Measurements from ENCODE around the gene PSMA3.
"Not testable (repeated sequence)": the region's sequence is repeated elsewhere in the genome, so short reads cannot be mapped to it uniquely, and the experiment has no call there.

The PSMA3 gene

DNA sequence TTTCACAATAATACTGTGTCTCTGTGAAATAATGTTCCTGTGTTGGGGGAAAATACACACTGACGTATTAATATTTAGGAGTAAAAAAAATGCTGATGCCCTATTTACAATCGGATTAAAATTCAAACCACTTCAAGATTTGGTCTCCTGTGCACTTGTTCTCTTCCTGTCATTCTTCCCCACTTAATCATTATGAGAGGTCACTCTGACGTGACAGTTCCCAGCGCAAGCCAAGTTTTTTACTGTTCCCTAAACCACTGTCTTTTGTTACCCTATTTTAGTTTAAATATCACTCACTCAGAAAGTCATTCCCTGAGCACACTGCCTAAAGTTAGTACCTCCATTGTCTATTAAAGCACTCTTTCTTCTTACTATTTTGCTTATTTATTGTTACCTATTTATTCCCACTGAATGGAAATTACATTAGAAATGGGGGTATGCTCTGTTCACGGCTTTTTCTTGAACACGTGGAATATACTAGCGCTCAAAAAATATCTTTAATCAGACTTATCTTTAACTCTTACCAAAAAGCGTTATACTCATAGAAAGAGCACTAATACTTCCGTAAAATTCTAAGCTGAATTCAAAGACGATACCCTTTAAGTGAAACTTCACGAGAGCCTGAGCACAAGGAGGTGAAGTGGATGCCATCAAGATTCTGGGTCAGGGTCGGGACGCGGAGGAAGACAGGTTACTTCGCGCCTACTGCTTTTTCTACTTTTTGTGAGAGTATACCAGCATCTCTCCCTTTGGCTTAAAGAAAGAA lies 670 bp upstream of the PSMA3 start:
- peak overlapping the region; percentile 97 for H3K27ac Mint-ChIP-seq
- peaks cover 53% of the 10 kb centered on the region for H3K4me1 Mint-ChIP-seq (ENCODE audit: low read depth)
- peaks cover 22% of the 10 kb centered on the region for H3K36me3 Mint-ChIP-seq (ENCODE audit: low read depth)
- no peaks in the 10 kb centered on the region for H3K27me3 Mint-ChIP-seq
- H3K9me3 Mint-ChIP-seq = no peaks in the 10 kb centered on the region
- peak overlapping the region; percentile 93 for H3K4me3 Mint-ChIP-seq

DNA sequence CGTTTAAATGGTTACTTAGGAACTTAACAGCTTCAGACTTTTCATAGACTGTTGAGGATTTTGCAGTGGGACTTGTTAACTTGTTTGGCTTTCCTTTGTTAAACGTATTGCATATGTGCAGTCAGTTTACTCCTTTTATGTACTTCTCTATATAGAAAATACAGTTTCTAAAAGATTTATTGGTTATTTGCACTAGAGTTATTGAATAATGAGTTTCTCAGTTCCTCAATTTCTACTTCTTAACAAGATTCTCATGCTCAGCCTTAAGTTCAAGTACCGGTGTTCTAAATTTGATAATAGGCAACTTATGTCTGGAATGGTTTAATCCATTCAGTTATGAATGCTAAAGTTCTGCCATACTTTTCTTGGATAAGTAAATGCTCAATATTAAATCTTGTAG lies 919 bp downstream of the PSMA3 start:
- Mint-ChIP-seq H3K36me3 (ENCODE audit: low read depth) (peaks cover 28% of the 10 kb centered on the region), H3K4me1 (ENCODE audit: low read depth) (peaks cover 59% of the 10 kb centered on the region), H3K27ac (peak overlapping the region; percentile 97), H3K9me3 (no peaks in the 10 kb centered on the region), H3K27me3 (no peaks in the 10 kb centered on the region), H3K4me3 (peak overlapping the region; percentile 93)

DNA sequence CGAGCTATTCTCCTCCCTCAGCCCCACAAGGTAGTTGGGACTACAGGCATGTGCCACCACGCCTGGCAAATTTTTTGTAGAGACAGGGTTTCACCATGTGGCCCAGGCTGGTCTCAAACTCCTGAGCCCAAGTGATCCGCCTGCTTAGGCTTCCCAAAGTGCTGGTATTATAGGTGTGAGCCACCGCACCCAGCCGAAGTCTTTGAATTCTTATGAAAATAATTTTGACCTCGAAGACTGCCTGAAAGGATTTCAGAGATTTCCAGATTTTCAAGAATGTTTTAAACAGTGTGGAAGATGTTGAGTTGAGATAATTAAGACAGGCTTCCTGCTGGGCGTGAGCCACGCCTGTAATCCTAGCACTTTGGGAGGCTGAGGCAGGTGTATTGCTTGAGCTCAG lies 5.0 kb downstream of the PSMA3 start:
- no peaks in the 10 kb centered on the region for H3K27me3 Mint-ChIP-seq
- H3K4me3 Mint-ChIP-seq = no peak overlapping the region
- peaks cover 56% of the 10 kb centered on the region for H3K36me3 Mint-ChIP-seq (ENCODE audit: low read depth)
- peaks cover 47% of the 10 kb centered on the region for H3K4me1 Mint-ChIP-seq (ENCODE audit: low read depth)
- H3K9me3 Mint-ChIP-seq = no peaks in the 10 kb centered on the region
- no peak overlapping the region for H3K27ac Mint-ChIP-seq

DNA sequence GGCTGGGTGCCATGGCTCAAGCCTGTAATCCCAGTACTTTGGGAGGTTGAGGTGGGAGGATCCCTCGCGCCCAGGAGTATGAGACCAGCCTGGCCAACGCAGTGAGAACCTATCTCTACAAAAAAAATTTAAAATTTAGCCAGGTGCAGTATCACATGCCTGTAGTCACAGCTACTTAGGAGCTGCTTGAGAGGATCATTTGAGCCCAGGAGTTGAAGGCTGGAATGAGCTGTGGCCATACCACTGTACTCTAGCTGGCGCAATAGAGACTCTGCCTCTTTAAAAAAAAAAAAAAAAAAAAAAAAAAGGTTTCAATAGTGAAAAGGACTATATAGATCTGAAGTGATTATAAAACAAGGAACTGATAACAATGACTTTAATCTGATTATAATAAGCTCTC lies 13.5 kb downstream of the PSMA3 start:
- no peaks in the 10 kb centered on the region for H3K9me3 Mint-ChIP-seq
- H3K27ac Mint-ChIP-seq = no peak overlapping the region

DNA sequence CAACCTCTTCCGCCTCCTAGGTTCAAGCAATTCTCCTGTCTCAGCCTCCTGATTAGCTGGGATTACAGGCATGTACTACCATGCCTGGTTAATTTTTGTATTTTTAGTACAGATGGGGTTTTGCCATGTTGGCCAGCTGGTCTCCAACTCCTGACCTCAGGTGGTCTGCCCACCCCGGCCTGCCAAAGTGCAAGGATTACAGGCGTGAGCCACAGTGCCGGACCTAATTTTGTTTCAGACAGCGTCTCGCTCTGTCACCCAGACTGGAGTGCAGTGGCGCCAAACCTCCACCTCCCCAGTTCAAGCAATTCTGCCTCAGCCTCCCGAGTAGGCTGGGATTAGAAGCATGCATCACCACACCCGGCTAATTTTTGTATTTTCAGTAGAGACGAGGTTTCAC lies 17.4 kb downstream of the PSMA3 start:
- not testable (repeated sequence) for H3K4me3 Mint-ChIP-seq; H3K27me3 Mint-ChIP-seq; H3K9me3 Mint-ChIP-seq; H3K27ac Mint-ChIP-seq; H3K4me1 Mint-ChIP-seq (ENCODE audit: low read depth)
- peaks cover 61% of the 10 kb centered on the region for H3K36me3 Mint-ChIP-seq (ENCODE audit: low read depth)

More for the DNA sequence above, 13.5 kb downstream of the PSMA3 start:
- Mint-ChIP-seq H3K4me3 (no peak overlapping the region), H3K27me3 (no peaks in the 10 kb centered on the region), H3K4me1 (ENCODE audit: low read depth) (peaks cover 3% of the 10 kb centered on the region), H3K36me3 (ENCODE audit: low read depth) (peaks cover 42% of the 10 kb centered on the region)

DNA sequence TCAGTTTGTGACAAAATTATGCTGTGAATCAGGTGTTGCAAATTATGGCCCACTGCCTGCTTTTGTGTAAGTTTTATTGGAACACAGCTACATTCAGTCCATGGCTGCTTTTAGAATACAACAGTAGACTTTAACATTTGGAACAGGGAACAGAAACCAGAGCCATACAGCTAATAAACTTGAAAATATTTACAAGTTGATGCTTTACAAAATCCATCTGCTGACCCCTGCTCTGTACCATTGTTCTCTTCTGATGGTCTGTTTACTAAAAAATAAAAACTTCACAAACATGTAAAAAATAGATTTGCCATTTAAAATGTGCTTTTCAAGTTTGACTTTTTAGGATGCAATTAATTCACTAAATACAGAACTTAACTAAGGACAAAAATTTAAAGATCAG lies 20.8 kb downstream of the PSMA3 start:
- H3K9me3 Mint-ChIP-seq = no peaks in the 10 kb centered on the region
- H3K4me3 Mint-ChIP-seq = no peak overlapping the region
- no peaks in the 10 kb centered on the region for H3K27me3 Mint-ChIP-seq
- peak overlapping the region; percentile 84 for H3K27ac Mint-ChIP-seq
- peaks cover 75% of the 10 kb centered on the region for H3K36me3 Mint-ChIP-seq (ENCODE audit: low read depth)
- H3K4me1 Mint-ChIP-seq (ENCODE audit: low read depth) = peaks cover 8% of the 10 kb centered on the region

DNA sequence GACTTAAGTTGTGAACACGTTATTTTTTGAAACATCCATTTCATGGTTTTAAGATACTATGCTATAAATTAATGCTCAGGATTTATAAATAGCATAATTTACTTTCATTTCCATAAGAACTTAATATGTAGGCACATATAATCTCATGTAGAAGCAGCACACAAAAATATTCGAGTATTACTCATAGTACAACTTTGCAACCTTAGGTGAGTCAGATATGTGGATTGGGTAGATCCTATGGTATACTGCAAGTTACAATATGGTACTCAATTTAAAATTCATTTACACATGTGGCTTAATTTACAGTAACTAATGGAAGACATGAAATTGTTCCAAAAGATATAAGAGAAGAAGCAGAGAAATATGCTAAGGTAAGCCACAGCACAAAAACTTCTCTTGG lies 26.0 kb downstream of the PSMA3 start:
- peaks cover 30% of the 10 kb centered on the region for H3K4me1 Mint-ChIP-seq (ENCODE audit: low read depth)
- H3K27ac Mint-ChIP-seq = peak overlapping the region; percentile 58
- no peak overlapping the region for H3K4me3 Mint-ChIP-seq
- H3K27me3 Mint-ChIP-seq = no peaks in the 10 kb centered on the region
- no peaks in the 10 kb centered on the region for H3K9me3 Mint-ChIP-seq
- H3K36me3 Mint-ChIP-seq (ENCODE audit: low read depth) = peaks cover 79% of the 10 kb centered on the region

DNA sequence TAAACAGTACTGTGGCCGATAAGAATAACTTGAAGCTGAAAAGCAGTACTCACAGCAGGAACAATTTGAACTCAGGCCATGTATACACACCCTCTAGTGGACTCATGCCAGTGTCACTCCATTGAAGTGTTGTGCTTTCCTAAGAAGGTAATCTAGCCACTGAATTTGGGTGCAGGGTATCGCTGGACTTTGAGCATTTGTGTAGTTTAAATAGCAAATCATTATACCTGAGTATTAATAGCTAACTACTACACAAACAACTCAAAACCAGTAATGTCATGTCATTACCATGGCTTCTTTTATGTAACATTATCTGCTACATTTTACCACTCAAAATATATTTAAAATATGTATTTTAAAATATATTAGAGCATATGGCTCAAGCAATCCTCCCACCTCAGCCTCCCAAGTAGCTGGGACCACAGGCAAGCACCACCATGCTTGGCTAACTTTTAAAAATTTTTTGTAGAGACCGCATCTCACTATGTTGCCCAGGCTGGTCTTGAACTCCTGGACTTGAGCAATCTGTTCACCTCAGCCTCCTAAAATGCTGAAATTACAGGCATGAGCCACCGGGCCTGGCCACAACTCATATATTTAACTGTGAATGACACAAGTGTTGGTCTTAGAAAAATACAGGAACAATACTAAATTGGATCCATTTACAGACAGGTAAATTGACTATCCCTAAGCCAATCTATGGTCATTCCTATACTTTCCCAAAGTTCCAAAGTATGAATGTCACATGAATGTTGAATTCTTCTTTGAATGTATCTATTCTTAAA lies 28.1 kb downstream of the PSMA3 start:
- peaks cover 40% of the 10 kb centered on the region for H3K4me1 Mint-ChIP-seq (ENCODE audit: low read depth)
- H3K4me3 Mint-ChIP-seq = no peak overlapping the region
- no peaks in the 10 kb centered on the region for H3K9me3 Mint-ChIP-seq
- H3K27me3 Mint-ChIP-seq = no peaks in the 10 kb centered on the region
- peaks cover 69% of the 10 kb centered on the region for H3K36me3 Mint-ChIP-seq (ENCODE audit: low read depth)
- no peak overlapping the region for H3K27ac Mint-ChIP-seq

DNA sequence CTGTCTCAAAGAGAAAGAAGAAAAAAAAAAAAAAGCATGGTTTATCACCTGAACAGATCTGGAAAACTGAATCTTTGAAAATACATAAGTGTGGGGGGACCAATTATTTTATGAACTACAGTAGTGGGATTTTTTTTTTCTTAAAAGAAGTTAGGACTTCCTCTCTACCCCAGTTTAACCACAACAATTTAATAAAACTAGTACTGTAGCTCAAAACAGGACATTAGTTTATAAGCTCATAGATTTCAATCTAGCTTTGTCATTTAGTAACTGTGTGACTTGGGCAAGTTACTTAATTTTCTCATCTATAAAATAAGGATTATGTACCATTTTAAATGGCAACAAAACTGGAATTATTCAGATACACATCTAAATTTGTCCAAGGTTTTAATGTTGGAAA lies 30.2 kb downstream of the PSMA3 start:
- peaks cover 46% of the 10 kb centered on the region for H3K4me1 Mint-ChIP-seq (ENCODE audit: low read depth)
- H3K4me3 Mint-ChIP-seq = no peak overlapping the region

DNA sequence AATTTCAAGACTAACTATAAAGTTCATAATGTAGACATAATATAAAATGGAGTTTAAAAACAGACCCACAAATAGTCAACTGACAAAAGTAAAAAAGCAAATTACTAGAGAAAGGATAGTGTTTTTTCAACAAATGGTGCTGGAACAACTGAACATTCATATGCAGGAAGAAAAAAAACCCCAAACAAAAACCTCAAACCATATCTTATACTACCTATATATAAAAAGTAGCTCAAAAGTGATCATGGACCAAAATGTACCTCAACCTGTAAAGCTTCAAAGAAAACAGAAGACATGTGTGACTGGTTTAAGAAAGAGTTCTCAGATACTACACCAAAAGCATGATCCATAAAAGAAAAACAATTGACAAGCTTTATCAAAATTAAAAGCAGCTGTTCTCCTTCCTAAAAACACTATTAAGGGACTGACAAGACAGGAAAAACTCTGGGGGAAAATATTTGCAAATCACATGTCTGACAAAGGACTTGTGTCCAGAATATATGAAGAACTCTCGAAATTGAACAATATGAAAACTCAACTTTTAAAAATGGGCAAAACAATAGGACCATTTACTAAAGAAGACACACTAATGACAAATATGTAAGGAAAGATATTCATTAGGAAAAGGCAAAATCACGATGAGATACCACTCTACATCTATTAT lies 31.0 kb downstream of the PSMA3 start:
- peak overlapping the region; percentile 31 for H3K4me3 Mint-ChIP-seq
- H3K36me3 Mint-ChIP-seq (ENCODE audit: low read depth) = peaks cover 68% of the 10 kb centered on the region
- peaks cover 47% of the 10 kb centered on the region for H3K4me1 Mint-ChIP-seq (ENCODE audit: low read depth)
- H3K27ac Mint-ChIP-seq = peak overlapping the region; percentile 90
- no peaks in the 10 kb centered on the region for H3K27me3 Mint-ChIP-seq
- no peaks in the 10 kb centered on the region for H3K9me3 Mint-ChIP-seq

More for the DNA sequence above, 30.2 kb downstream of the PSMA3 start:
- H3K27me3 Mint-ChIP-seq = no peaks in the 10 kb centered on the region
- H3K9me3 Mint-ChIP-seq = no peaks in the 10 kb centered on the region
- H3K36me3 Mint-ChIP-seq (ENCODE audit: low read depth) = peaks cover 70% of the 10 kb centered on the region
- H3K27ac Mint-ChIP-seq = peak overlapping the region; percentile 90

DNA sequence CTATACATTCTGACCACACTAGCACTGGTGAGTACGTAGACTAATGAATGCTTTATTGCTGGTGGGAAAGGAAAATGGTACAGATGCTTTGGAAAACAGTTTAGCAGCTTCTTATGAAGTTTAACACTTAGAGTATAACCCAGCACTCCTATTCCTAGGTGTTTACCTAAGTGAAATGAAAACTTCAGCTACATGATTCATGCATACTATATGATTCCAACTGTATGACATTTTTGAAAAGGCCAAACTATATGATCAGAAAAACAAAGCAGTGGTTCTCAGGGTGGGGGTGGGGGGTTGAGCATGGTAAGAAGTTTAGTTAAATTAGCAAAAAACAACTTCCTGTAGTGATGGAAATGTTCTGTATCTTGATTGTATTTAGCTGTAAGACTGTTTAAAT lies 31.6 kb downstream of the PSMA3 start:
- Mint-ChIP-seq H3K9me3 (no peaks in the 10 kb centered on the region), H3K4me1 (ENCODE audit: low read depth) (peaks cover 48% of the 10 kb centered on the region), H3K4me3 (peak overlapping the region; percentile 31), H3K27me3 (no peaks in the 10 kb centered on the region), H3K27ac (peak overlapping the region; percentile 90), H3K36me3 (ENCODE audit: low read depth) (peaks cover 70% of the 10 kb centered on the region)

DNA sequence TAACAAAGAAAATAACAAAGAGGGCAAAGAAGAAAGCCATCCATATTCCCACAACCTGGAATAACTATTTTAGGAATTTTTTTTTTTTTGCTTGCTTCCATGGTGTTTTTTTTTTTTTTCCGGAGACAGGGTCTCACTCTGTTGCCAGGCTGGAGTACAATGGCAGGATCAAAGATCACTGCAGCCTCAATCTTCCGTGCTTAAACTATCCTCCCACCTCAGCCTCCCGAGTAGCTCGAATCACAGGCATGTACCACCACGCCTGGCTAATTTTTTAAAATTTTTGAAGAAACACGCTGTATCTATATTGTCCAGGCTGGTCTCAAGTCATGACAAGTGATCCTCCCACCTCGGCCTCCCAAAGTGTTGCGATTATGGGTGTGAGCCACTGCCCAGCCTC lies 33.5 kb downstream of the PSMA3 start:
- H3K4me3 Mint-ChIP-seq = no peak overlapping the region
- peak overlapping the region; percentile 28 for H3K27ac Mint-ChIP-seq
- no peaks in the 10 kb centered on the region for H3K9me3 Mint-ChIP-seq
- no peaks in the 10 kb centered on the region for H3K27me3 Mint-ChIP-seq
- H3K36me3 Mint-ChIP-seq (ENCODE audit: low read depth) = peaks cover 76% of the 10 kb centered on the region
- H3K4me1 Mint-ChIP-seq (ENCODE audit: low read depth) = peaks cover 68% of the 10 kb centered on the region

DNA sequence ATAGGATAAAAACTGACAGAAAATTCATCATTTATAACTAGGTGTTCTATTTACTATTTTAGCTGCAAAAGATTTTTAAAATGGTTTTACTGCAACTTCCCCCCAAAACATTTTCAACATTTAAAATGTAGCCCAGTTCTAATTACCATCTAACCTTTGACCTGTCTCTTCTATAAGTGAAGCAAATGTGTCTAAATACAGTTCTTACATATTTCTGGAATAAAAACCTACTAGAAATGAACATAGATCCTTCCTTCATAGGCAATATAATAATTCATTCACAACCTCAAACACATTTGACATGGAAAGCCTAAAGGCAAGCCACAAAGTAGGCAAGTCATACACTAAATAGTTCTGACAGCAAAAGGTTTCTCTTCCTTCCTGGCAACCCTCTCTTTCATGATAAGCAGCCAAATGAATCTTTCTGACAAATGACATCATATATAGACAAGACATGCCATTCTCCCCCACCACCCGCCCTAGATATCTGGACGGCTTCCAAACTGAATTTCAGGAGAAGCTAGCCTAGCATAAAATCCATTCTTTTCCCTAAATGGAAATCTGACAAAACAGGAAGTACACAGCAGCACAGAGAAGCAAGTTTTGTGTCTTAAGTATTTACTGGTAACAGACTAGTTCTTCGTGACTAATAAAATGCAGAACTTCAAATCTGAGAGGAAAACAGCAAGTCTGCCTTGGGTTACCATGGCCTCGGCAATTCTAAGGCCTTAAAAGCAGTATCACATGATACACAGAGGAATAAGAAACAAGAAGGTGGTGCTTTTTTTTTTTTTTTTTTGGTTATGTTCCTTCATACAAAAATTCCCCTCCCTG lies 36.5 kb downstream of the PSMA3 start:
- peaks cover 79% of the 10 kb centered on the region for H3K36me3 Mint-ChIP-seq (ENCODE audit: low read depth)
- H3K27me3 Mint-ChIP-seq = no peaks in the 10 kb centered on the region
- H3K4me1 Mint-ChIP-seq (ENCODE audit: low read depth) = peaks cover 61% of the 10 kb centered on the region

DNA sequence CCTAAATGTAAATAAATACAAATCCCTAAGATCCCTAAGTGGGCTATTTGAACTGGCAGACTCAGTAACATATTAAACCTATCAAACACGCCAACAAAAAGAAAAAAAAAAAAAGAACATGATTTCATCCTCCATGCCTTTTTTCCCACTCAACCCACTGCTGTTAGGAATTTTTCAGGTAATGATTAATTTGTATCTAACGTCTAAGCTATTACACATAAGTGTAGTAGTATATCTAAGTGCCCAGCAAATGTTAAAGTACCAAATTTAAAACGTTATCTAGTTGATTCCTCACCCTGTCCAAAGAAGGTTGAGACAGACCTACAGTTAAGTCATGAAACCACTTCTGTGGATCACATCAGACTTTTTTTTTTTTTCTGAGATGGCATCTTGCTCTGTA lies 37.3 kb downstream of the PSMA3 start:
- H3K4me1 Mint-ChIP-seq (ENCODE audit: low read depth) = peaks cover 54% of the 10 kb centered on the region
- H3K27me3 Mint-ChIP-seq = no peaks in the 10 kb centered on the region
- peak overlapping the region; percentile 60 for H3K4me3 Mint-ChIP-seq
- H3K27ac Mint-ChIP-seq = peak overlapping the region; percentile 91
- H3K9me3 Mint-ChIP-seq = no peaks in the 10 kb centered on the region
- peaks cover 80% of the 10 kb centered on the region for H3K36me3 Mint-ChIP-seq (ENCODE audit: low read depth)

More for the DNA sequence above, 36.5 kb downstream of the PSMA3 start:
- Mint-ChIP-seq H3K9me3 (no peaks in the 10 kb centered on the region), H3K4me3 (peak overlapping the region; percentile 58), H3K27ac (peak overlapping the region; percentile 91)

Measured in stimulated activated naive CD8-positive, alpha-beta T cell treated with anti-CD3 and anti-CD28 coated beads, Interleukin-15, Interleukin-2, amounts not matched to agents 100 ng/mL and 50 ng/mL, for 24 hours (primary cell).